Activated CD8-positive, alpha-beta memory T cell treated with anti-CD3 and anti-CD28 coated beads for 4 hours (primary cell): ENCODE measurements around the gene RANGAP1.
"Not testable (repeated sequence)": the region's sequence is repeated elsewhere in the genome, so short reads cannot be mapped to it uniquely, and the experiment has no call there.

Experiments
- DNase-seq, 2 donors: peaks; one replicate each; pipeline ENCODE4 v3.0.0-alpha.2; 2020; ENCODE audit warnings: low read depth in 2 of 2

Gene RANGAP1

DNA sequence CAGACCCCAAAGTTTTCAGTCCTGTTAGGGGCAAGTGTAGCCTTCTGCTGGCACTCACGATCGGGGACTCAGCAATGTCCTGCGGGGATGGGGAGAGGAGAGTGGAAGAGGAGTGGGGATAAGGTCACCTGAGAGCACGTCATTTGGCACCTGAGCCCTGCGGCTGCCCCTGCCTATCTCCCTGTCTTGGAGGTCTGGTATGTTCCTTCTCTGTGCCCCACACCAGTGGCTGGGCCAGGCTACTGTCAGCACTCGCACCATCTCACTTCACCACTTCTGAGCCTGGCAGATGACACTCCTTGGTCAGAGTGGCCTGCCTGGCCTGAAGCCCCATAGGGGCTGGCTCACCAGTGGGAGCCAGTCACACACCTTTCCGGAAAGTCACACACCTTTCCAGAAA is 25.1 kb downstream of the RANGAP1 start:
- no peak for DNase-seq

DNA sequence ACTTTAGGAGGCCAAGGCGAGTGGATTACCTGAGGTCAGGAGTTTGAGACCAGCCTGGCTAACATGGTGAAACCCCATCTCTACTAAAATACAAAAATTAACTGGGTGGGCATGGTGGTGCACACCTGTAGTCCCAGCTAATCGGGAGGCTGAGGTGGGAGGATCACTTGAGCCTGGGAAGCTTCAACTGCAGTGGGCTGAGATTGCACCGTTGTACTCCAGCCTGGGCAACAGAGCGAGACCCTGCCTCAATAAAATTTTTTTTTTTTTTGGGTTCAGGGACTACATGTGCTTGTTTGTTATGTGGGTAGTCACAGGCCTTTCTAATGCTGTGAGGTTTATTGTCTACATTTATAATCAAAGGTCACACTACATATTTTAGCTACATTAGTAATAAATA is 26.2 kb downstream of the RANGAP1 start:
- DNase-seq, result not testable (repeated sequence)

DNA sequence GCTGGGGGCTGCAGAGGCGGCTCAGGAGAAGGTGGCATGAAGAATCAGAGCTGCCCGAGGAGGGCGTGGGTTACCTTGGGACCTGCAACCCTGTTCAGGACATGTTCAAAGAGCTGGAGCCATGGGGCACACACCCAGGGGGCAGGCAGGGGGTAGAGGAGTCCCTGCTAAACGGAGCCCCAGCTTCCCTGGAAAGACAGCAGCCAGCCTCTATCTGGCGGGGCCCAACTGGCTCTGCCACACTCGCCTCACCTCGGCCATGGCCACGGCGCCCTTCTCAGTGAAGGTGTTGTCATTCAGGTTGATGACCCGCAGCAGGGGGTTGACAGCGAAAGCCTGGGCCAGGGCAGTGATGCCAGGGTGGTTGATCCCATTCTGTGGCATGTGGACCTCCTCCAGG is 28.3 kb downstream of the RANGAP1 start:
- no peak for DNase-seq

DNA sequence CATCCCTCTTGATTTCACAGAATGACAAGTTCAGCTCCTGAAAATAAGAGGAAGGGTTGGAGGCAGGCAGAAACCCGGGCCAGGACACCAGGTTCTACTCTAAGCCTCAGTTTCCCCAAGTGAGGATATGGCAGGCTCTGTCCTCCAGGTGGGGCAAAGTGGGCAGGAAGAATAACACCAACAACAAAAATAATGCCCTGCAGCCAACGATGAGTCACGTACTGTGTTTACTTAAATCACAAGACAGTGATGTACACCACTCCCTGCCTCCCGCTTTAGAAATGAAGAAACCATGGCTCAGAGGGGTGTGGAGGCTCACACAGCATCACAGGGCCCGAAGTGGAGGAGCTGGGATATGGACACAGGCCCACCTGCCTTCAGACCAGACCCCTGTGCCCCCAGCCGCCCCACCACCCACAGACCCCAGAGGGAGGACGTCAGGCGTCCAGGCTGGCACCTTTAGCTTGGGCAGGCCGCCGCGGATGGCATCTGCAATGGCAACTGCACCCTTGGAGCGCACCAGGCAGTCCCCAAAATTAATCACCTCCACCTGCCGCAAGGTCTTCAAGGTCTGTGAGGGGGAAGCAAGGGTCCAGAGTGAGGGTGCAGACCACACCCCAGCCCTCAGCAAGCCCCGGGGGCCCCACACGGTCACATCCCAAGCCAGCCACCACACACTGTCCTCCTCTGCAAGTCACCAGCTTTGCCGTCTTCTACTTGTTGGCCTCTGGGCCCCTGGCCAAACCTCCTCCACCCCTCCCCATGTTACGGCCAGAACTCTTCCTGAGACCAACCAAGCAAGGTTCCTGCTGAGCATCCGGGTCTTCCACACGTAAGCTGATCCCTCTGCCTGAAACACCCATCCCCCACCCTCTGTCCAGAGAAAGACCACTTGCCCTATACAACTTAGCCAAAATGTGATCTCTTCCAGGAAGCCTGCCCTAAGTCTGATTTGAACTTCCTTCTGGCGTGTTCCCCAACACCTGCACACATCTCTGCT is 29.4 kb downstream of the RANGAP1 start:
- no peak for DNase-seq

DNA sequence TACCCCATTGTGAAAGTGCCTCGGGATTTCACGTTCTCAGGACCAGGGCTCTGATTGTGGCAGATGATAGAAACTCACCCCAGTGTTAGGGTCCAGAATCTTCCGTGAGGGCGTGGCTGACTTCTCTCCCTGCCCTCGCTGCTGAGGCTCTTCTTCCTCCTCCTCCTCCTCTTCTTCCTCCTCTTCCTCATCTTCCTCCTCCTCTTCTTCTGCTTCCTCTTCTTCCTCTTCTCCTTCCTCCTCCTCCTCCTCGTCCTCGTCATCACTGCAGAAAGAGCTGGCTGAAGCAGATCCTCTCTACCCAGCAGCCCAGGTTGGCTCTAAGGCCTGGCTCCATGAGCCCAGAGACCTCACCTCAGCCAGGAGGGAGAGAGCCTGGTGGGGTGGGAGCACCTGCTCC is 31.8 kb downstream of the RANGAP1 start:
- no peak for DNase-seq

DNA sequence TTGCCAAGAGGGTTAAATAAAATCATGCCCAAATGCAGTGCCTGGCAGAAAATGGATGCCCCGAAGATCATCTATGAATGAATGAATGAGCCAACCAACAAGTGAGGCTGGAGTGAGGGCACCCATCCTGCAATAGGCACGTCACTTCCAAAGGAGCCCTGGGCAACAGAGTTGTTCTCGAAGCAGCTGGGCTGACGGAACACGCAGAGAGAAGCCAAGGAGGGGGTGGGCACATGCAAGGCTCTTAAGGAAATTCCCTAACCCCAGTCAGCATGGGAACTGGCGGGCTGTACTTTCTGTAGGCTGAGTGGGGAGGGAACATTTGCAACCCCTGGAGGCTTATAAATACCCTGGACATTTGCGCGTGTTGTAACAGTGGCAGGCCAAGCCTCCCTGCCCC is 33.6 kb downstream of the RANGAP1 start:
- DNase-seq, result no peak

DNA sequence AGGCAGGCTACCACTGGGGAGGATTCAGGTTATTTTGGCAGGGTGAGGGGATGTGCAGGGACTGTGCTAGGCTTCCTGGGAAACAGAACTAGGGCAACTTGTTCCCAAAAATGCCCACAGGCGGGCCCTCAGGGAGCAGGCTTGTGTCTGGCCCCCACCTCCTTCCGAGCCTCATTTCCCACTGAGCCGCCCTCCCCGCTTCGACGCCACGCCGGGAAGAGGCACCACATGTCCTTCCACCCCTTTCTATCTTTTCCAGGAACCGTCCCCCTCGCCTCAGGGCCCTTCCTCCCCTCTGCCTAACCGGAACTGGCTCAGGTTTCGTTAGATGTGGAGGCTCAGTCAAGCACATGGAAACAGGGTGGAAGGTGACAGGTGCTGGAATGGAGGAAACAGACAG is 35.9 kb downstream of the RANGAP1 start:
- no peak for DNase-seq

DNA sequence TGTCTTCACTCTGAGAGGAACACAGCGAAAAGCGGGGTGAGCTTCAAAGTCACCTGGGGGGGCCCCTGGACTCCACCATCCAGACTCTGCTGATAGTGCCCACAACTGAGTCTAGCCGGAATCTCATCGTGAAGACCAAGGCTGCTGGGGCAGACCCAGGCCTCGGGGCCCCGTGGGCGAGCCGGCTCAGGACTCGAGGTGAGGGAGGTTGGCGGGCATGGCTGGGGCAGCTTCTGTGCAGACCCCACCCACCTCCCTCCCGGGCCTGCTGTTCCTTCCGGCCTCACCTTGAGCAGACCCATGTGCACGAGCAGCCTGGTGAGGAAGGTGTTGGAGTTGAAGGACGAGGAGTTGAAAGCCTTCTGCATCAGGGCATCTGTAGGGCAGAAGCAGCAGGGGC is 36.5 kb downstream of the RANGAP1 start:
- DNase-seq, result no peak

DNA sequence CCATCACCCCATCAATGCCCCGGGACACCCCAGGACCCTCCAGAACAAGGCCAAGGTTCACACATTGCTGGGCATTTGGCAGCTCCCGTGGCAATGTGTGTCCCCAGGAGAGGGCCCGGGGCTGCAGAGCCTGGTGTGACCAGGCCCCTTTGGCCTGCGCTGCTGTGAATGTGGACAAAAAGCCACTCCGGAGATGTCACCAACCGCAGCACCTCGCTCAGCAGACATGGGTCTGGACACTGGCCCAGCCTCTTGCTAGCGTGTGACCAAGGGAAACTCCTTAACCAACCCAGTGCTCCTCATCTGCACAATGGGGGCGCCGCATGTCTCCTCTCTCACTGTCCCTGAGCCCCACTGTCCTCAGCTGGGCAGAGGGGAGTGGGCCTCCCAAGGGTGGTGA is 37.2 kb downstream of the RANGAP1 start:
- no peak for DNase-seq

DNA sequence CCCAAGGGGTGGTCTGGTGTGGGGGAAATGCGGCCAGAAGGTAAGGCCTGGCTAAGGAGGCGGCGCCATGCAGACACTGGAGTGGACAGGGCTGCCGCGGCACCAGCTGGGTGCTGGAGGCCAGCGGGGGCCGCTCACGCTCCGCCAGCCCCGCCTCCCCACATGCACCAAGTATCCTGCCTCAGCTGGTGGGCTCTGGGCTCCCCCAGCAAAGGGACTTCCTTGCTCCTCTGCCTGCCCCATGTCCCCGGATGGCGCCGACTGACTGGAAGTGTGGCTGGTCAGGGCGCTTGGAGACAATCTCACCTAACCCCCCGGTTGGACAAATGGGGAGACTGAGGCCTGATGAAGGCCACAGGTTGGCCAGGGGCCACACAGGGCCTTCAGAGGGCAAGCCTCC is 37.7 kb downstream of the RANGAP1 start:
- no peak for DNase-seq

DNA sequence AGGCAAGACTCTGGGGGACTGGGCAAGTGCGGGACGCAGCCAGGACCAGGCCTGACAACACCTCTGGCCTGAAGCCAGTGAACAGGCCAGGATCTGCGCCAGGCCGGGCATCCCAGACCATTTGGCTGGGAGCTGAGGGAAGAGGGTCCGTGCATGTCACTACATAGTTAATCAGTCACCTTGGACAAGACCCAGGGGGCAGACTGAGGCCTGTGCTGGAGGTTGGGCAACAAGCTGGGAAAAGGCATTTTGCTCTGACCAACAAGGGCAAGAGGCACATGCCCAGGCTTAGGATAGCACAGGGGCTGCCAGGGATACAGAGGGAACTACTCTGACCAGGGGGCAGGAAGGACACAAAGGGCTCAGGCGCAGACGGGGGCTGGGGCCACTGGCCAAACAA is 38.3 kb downstream of the RANGAP1 start:
- DNase-seq, result no peak

DNA sequence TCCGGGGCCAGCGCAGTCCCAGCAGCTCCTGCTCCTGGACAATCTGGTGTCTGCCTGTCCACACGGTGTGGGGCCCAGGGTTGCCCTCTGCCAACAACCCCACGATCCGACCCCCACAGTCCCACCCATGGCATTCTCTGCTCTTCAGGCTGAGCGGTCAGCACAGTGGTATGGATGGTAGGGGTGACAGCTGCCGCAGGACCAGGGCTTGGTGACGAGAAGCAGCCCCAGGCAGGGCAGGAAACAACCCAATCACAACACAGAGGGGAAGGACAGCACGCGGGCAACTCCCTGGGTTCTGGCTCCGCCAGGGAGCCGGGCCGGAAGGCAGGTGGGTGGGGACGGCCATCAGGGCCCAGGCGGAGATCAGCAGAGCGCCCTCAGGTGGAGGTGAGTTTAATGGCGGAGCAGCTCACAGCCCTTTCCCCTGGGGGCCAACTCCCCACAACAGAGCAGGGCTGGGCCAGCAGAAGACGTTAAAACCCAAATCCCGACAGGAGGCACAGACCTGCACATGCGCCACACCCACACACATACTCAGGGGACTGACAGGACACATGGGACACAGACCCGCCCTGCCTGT is 40.0 kb downstream of the RANGAP1 start:
- no peak for DNase-seq

DNA sequence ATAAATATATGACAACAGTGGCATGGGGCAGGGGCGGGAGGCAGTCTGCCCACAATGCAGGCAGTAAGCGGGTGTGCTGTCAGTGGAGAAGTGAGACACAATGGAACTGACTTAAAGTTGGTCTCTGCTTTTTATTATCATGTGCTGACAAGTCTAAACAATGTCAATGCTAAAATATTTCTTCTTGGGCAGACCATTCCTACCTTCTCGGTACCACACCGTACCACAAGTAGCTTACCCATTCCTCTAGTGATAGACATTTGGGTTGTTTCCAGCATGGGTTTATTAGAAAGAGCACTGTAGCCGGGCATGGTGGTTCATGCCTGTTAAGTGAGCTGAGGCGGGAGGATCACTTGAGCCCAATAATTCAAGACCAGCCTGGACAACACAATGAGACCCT is 42.6 kb downstream of the RANGAP1 start:
- DNase-seq, result no peak

DNA sequence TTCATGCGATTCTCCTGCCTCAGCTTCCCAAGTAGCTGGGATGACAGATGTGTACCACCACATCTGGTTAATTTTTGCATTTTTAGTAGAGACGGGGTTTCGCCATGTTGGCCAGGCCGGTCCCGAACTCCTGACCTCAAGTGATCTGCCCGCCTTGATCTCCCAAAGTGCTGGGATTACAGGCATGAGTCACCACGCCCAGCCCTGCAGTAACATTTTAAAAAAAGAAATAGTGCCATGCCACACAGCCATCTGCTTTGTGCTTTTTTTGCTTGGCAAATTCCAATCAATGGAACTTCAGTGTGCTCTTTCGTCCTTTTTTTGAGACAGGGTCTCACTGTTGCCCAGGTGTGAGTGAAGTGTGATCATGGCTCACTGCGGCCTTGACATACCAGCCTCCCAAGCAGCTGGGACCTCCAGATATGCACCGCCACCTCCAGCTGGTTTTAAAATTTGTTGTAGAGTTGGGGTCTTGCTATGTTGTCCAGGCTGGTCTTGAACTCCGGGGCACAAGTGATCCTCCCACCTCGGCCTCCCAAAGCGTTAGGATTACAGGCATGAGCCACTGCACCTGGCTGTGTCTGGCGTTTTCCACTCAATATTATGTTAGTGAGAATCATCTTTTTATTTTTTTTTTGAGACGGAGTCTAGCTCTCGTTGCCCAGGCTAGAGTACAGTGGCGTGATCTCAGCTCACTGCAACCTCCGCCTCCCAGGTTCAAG is 43.4 kb downstream of the RANGAP1 start:
- DNase-seq, result no peak

DNA sequence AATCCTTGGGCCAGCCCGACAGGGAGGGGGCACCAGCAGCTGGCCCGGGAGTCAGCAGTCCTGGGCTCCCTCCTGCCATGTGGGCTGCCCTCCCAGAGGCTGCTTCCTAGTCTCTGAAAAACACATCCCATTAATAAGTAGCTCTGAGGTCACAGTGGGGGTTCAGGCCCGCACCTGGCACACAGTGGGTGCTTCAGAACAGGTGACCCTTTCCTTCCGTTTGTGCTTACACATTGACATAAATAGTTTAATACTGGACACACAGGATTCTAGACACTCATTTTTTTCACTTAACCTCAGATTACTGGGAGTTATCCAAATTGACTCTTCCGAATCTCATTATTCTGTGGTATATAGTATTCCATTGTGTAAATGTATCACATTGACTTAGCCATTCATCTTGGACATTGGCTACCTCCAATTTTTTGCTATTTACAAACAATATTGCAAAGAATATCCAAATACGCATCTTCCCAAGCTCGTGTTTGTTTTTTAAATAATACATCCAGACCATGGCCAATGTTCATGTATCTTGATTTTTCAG is 44.8 kb downstream of the RANGAP1 start:
- no peak for DNase-seq

DNA sequence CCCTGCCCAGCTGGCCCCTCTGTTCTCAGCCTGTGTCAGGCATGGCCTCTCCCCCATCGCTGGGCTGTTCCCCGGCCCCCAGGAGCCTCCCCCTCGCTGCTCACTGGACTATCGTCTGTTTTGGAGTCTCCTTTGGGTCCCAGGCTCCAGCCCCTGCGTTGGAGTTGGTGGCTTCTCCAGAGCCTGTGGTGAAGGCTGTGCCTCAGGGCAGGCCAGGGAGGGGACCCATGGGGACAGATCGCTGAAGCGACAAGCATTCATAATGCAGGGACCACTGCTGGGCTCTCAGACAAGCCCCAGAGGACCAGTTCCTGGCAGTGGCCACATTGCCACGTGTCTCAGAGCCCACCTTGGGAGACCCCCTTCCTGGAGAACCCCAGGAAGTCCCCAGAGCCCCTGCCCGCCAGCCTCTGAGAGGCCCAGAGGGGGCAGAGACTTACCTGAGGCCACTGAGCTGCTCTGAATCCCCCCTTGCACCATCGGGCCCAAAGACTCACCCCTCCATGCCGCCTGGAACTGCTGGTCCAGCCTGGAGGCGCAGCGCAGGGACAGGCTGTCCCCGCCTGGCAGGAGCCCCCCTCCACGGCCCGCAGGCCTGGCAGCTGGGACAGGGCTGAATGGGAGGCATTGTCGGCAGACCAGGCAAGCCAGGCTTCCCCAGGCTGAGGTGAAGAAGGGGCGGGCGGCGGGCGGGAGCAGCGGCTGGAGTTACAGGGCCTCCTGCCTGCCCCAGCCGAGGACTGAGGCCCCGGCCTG is 45.4 kb downstream of the RANGAP1 start, which contains the start of gene CHADL:
Gene CHADL (minus strand): TSS at position 555 of the 756 bp plus-strand sequence. CDS start 50 bp downstream, at position 505.
- no peak for DNase-seq

DNA sequence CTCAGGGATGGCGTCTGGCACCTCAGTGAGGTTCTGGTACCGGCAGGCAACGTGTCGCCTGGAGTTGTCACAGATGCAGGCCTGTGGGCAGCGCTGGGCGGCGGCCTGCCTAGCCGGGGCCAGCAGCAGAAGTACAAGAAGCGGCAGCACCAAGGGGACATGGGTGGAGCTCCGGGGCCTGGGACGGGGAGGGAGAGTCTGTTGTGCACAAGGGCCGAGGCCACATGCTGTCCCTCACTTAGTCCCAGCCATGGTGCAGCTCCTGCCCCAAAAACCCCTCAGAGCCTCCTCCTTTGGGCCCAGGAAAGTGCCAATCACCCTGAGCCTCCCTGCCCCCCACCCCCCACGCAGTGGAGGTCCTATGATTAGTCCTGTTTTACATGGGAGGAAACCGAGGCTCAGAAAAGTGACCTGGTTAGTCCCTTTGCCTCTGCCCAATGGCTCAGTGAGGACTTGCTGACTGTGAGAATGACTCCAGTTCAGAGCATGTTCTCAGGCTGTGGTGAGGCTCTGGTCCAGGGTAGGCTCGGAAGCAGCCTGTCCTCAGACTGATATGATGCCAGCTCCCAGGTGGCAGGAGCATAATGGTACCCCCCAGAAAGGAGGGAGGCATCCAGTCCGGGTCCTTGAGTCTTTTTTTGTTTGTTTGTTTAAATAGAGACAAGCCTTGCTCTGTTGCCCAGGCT is 46.4 kb downstream of the RANGAP1 start:
- DNase-seq, result no peak

DNA sequence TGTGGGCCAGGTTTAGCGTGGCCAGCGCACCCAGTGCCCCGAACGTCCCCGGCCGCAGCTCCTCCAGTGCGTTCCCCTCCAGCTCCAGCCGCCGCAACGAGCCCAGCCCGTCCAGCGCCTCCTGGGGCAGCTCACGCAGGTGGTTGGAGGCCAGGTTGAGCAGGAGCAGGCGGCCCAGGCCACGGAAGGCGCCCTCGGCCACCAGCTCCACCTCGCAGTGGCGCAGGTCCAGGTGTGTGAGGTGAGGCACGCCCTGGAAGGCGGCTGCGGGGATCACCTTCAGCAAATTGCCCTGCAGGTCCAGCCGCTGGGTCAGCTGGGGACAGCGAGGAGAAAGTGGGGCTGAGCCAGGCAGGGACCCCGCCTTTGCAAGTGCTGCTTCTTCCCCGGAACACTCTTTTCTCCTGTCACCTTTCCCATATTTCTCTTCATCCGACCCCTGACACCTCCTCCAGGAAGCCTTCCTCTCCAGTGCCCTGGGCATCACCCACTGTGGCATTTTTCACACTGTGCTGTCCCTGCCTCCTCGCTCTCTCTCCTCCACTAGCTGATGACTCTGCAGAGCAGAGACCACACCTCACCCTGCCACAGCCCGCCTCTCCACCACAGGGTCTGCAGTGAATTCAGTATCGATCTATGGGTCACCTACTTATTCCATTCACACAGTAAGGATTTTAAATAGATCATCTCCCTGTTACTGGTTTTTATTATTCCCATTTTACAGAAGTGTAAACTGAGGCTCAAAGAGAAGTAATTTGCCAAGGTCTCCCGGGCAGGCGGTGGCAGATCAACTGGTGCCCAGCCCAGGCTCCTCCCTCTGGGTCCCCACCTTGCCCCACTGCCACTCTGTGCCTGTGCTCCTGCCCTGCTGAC is 47.2 kb downstream of the RANGAP1 start:
- DNase-seq, result no peak

DNA sequence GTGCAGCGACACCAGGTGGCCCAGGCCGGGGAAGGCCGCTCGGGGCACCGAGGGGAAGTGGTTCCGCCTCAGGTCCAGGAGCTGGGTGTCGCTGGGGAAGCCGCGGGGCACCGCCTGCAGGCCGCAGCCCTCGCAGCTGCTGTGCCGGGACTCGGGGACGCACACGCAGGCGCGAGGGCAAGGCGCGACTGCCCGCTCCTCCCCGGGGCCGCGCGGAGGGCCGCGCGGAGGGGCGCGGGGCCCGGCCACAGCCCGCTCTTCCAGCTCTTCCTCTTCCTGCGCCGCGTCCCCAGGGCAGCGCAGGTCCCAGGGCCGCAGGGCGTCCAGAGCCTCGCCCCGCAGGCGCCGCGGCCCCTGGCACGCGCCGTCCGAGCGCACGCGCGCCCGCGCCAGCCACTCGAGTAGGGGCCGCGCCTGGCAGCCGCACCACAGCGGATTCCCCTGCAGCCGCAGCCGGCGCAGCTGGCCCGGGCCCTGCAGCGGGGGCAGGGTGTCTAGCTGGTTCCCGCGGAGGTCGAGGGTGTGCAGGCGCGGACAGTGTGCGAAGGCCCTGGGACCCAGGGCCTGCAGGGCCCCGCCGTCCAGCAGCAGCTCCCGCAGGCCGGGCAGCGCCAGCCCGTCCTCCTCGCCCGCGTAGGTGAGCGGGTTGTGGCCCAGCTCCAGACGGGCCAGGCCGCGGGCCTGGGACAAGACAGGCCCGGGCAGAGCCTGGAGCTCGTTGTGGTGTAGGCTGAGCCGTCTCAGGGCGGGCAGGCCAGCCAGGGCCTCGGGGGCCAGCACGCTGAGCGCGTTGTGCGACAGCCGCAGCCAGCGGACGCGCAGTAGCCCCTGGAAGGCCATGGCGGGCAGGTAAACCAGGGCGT is 48.0 kb downstream of the RANGAP1 start:
- DNase-seq, result peak; percentile 44 to 45
